Measurements from ENCODE around the gene BTBD2. TPM values are rescaled to one million over a fixed set of nuclear protein-coding genes. Genes with fewer than 3 reads are reported as not detected.

BTBD2 gene
- total and polyA plus RNA-seq, 2 of the 8 experiments (the other 6 are each of a cell fraction or from before 2014, with no cell fraction given) = 91.7 to 92.3 TPM

DNA sequence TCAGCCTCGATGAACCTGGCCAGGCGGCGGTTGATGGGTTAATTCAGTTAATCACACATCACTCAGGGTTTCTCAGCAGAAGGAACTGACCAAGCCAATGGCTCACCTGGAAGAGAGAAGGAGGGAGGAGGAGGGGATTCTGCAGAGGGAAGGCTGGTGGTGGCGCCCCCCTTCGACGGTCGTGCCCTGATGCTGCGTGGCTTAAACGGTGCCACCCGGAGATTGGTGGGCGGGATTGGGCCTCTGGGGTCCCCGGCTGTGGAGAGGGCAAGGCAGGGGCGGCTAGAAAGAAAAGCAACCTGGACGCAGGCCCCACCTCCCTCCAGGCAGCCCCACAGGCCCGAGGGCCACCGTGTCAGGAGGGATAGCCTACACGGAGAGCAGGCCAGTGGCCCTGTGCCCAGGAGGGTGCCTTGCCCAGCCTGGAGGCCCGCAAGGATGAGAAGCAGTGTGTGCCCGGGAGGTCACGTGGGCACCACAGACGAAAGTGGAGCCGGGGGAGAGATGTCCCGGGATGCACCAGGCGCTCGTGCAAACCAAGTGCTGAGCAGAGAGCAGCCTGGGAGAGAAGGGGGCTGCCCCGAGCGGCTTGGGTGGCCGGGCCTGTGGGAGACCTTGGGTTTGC is 58.5 kb downstream of the BTBD2 start (continued):
- TF ChIP-seq EGR1 (IDR thresholded peaks at IDR 0.05; ENCODE audit: borderline replicate concordance, low read depth, low read length) (peak; percentile 43; the same call in 1 of the 2 replicates), ASH2L (IDR thresholded peaks at IDR 0.05; ENCODE audit: low read length) (no peak)
- TF ChIP-seq, protein P1, sequence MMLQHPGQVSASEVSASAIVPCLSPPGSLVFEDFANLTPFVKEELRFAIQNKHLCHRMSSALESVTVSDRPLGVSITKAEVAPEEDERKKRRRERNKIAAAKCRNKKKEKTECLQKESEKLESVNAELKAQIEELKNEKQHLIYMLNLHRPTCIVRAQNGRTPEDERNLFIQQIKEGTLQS (IDR thresholded peaks at IDR 0.05; ENCODE audit: insufficient read depth, low read depth, low read length) = no peak
